ENCODE results near the gene TMEM52B.

- TF ChIP-seq POLR2A (IDR thresholded peaks at IDR 0.05): no peak
- TF ChIP-seq CTCF (IDR thresholded peaks at IDR 0.05): no peak
- TF ChIP-seq POLR2AphosphoS5 (IDR thresholded peaks at IDR 0.05): no peak
These were observed 15.4 kb downstream of the TMEM52B start for GRCh38 chr12:10194160-10194670.

All from suprapubic skin (tissue), 4 donors.